GM12874 (cell line): ENCODE measurements around the gene MFNG.

Experiments used
- TF ChIP-seq, protein P1 (sequence below): IDR thresholded peaks from 2 replicates; pipeline ENCODE4 v1.5.1; 2011; ENCODE audit warnings: low read depth, mild to moderate bottlenecking, control low read depth, low read length, moderate library complexity; ENCODE audit not compliant: insufficient read depth

Gene MFNG

DNA sequence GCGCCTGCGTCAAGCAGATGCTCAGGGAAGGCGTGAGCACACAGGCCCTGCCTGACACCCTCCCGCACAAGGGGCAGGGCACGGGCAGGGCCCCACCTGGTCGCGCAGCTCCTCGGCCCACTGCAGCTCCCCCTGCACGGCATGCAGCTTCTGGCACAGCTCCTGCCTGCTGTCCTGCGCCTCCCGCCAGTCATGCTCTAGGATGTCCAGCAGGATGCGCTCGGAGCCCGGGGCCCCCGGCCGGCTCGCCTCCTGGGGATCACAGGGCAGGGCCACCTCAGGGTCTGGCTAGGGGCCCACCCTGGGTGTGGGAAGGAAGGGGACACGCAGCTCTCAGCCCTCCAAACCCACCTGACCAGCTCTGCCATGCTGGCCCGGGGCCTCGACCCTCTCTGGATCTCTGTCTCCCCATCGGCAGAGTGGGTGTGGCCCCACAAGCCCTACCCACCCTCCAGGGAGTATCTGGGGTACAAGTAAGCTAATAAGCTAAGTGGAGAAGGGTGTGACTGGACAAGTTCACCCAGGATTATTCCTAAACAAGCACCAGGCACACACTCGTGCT, 22.3 kb upstream of the MFNG start:
- TF ChIP-seq, protein P1, sequence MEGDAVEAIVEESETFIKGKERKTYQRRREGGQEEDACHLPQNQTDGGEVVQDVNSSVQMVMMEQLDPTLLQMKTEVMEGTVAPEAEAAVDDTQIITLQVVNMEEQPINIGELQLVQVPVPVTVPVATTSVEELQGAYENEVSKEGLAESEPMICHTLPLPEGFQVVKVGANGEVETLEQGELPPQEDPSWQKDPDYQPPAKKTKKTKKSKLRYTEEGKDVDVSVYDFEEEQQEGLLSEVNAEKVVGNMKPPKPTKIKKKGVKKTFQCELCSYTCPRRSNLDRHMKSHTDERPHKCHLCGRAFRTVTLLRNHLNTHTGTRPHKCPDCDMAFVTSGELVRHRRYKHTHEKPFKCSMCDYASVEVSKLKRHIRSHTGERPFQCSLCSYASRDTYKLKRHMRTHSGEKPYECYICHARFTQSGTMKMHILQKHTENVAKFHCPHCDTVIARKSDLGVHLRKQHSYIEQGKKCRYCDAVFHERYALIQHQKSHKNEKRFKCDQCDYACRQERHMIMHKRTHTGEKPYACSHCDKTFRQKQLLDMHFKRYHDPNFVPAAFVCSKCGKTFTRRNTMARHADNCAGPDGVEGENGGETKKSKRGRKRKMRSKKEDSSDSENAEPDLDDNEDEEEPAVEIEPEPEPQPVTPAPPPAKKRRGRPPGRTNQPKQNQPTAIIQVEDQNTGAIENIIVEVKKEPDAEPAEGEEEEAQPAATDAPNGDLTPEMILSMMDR, result no peak

DNA sequence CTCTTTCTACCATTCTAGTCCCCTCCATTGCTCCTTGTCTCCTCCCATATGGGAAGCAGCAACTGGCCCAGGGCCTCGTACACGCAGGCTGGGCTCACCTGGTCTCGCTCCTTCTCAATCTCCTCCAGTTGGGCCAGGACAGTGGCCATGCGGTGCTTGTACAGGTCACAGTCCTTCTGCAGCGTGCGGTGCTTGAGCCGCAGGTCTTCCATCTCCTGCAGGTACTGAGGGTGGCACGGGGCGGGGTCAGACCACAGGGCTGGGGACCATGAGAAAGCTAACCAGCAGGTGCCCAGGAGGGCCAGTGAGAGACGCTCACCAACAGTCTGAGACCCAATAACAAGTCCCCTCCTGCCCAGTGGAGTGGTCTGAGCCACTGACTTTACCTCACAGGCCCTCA, 21.5 kb upstream of the MFNG start:
- TF ChIP-seq, protein P1, result no peak

DNA sequence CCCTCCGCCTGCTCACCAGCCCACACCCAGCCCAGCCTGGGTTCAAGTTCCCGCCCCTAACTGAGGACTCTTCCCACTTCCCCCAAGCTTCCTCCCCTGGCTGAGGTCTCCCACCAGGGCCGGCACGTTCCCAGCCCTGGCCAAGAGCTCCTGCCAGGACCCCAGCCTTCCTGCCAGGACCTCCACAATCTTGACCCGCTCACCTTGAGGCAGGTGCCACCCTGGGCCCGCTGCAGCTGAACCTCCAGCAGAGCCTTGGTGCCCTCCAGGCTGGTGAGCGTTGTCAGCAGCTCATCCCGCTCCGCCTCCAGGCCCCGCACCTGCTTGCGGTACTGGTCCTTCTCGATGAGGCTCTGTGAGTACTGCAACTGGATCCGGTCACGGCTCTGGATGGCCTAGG, 19.8 kb upstream of the MFNG start:
- TF ChIP-seq, protein P1, result no peak

DNA sequence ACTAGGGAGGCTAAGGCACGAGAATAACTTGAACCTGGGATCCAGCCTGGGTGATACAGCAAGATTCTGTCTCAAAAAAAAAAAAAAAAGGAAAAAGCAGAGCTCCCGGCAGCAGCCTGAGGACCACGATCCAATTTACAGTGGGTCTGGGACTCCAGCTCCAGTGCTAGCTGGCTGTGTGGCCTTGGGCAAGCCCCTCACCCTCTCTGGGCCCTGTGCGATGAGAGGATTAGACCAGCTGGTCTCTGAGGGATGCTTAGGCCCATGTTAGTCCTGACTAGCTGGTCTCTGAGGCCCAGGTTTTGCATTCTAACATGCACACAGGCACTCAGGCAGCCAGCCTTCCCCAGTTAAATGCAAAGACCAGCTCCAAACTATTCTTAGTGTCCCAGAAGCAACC, 19.4 kb upstream of the MFNG start:
- TF ChIP-seq, protein P1, result no peak

DNA sequence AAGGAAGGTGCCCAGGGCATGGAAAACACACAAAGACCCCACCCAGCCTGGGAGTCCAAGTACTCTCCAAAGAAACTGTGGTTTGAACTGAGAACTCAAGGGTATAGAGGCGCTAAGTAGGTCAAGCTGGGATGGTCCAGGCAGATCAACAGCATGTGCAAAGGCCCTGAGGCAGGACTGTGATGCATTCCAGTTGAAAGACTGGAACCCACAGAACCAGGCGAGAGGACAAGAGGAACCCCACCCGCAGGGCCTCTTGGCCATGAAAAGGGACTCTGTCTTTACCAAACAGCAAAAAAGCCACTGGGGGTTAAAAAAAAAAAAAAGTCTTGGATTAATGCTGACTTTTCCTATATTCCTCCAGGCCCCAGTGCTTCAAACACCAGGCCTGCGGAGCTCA, 18.8 kb upstream of the MFNG start:
- TF ChIP-seq, protein P1, result no peak

DNA sequence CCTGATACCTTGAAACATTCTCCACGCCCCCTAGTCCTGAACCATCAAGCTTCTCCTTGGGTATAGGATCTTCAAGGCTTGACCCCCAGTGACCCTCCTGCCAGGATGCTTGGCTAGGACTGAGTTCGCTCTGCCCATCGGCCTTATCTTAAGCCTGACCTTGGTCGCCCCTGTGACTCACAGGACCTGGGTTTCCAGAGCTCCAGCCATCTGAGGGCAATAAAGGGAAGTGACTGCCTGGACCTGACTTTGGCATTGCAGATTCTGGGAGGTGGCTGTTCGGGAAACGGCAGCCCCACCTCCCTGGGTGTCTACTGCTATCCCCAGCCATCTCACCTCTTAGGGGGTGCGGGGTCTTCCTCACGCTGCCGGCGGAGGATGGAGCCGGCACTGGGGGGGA, 17.7 kb upstream of the MFNG start:
- TF ChIP-seq, protein P1, result no peak

DNA sequence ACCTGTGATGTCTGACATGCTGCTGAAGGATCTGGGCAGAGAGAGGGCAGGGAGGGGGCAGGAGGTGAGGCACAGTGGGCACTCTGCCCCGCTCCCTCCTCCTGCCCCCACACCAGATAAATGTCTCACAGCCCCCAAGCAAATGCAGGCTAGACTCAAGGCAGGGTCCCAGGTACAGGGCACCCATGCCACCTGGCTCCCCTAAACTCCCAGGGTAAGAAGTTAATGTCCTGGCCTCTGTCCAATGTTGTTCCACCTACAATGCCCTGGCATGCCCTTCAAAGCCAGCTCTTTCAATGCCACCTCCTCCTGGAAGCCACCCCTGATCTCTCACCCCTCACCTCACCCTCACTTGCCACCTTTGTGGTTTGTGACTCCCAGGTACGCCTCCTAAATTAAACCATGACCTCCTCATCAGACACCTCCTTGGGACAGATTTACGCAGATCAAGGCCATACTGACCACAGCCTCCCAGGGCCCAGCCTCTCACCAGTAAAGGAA, 17.0 kb upstream of the MFNG start:
- TF ChIP-seq, protein P1, result no peak
